OCI-LY7 (cell line): ENCODE data around the gene SPACA4. TPM values are rescaled to one million over a fixed set of nuclear protein-coding genes. Genes with fewer than 3 reads are reported as not detected.

ENCODE experiments used
- BruUV-seq: library from RNA; stranded (reverse); fragments of 400-500 nt; replicated peaks from 2 replicates; lab custom pipeline; 2021; lab: Mats Ljungman, UMichigan
- CTCF ChIA-PET: fragments of 300-600 bp; sonication (Branson Sonifier 250); formaldehyde crosslinking; loops from one replicate; lab custom pipeline; 2022; ENCODE audit warnings: antibody characterized with exemption; ENCODE audit not compliant: unreplicated experiment; lab: Charles Lee
- POLR2A ChIA-PET: fragments of 300-600 bp; sonication (Branson Sonifier 250); formaldehyde crosslinking; loops from one replicate; lab custom pipeline; 2022; ENCODE audit warnings: antibody characterized with exemption; lab: Charles Lee
- DNase-seq: peaks from one replicate; pipeline ENCODE4 v3.0.0-alpha.2; 2015; ENCODE audit warnings: low spot score
- H2AFZ ChIP-seq: fragments of 200-600 bp; sonication (generic), shearing (Covaris generic); 2 replicates; pipeline ENCODE4 v1.6.1; 2014; ENCODE audit warnings: mild to moderate bottlenecking, antibody characterized with exemption, low read length, moderate library complexity
- H3K27ac ChIP-seq: fragments of 200-600 bp; sonication (generic); 2 replicates; pipeline ENCODE4 v1.5.1; 2014; ENCODE audit warnings: mixed run types, low read depth, mild to moderate bottlenecking, moderate library complexity, low read length, inconsistent platforms; ENCODE audit not compliant: poor library complexity, severe bottlenecking
- H3K36me3 ChIP-seq: fragments of 200-600 bp; sonication (generic); 2 replicates; pipeline ENCODE4 v1.6.1; 2014; ENCODE audit warnings: mild to moderate bottlenecking, antibody characterized with exemption, low read length, moderate library complexity, mixed read lengths; ENCODE audit not compliant: insufficient read depth
- H3K4me1 ChIP-seq: fragments of 200-600 bp; sonication (generic); 2 replicates; pipeline ENCODE4 v1.5.1; 2014; ENCODE audit warnings: mild to moderate bottlenecking, low read length; ENCODE audit not compliant: insufficient read depth, poor library complexity, severe bottlenecking
- H3K4me2 ChIP-seq: fragments of 200-600 bp; sonication (generic); 2 replicates; pipeline ENCODE4 v1.6.1; 2014; ENCODE audit warnings: mild to moderate bottlenecking, low read length
- H3K4me3 ChIP-seq: fragments of 200-600 bp; sonication (generic); 2 replicates; pipeline ENCODE4 v1.5.1; 2014; ENCODE audit warnings: mild to moderate bottlenecking, low read depth, low read length; ENCODE audit not compliant: poor library complexity, severe bottlenecking
- H3K79me2 ChIP-seq: fragments of 200-600 bp; sonication (generic); 2 replicates; pipeline ENCODE4 v1.6.1; 2016; ENCODE audit warnings: low read depth, mild to moderate bottlenecking, low read length, moderate library complexity, mixed read lengths; ENCODE audit not compliant: insufficient read depth
- H3K9me2 ChIP-seq: fragments of 200-600 bp; sonication (generic); 2 replicates; pipeline ENCODE4 v1.6.1; 2016; ENCODE audit warnings: mild to moderate bottlenecking, low read length, mixed read lengths; ENCODE audit not compliant: insufficient read depth
- H3K9me3 ChIP-seq: fragments of 200-600 bp; sonication (generic); 2 replicates; pipeline ENCODE4 v1.6.1; 2014; ENCODE audit warnings: mild to moderate bottlenecking, mixed run types, low read length, mixed read lengths
- H4K20me1 ChIP-seq: fragments of 200-600 bp; sonication (generic); 2 replicates; pipeline ENCODE4 v1.6.1; 2014; ENCODE audit warnings: mild to moderate bottlenecking, antibody characterized with exemption, low read length, moderate library complexity, mixed read lengths; ENCODE audit not compliant: insufficient read depth
- CTCF ChIP-seq: fragments of 200-600 bp; sonication (generic); conservative IDR thresholded peaks from 2 replicates; pipeline ENCODE4 v1.5.1; 2014; ENCODE audit warnings: mild to moderate bottlenecking, antibody characterized with exemption, low read length, moderate library complexity, mixed read lengths
- EZH2phosphoT487 ChIP-seq: fragments of 200-600 bp; sonication (generic); IDR thresholded peaks from 2 replicates; pipeline ENCODE4 v1.6.1; 2018; ENCODE audit warnings: low read depth, borderline replicate concordance, mild to moderate bottlenecking, mixed run types, antibody characterized with exemption, low read length, moderate library complexity, mixed read lengths
- intact Hi-C: fragments of 100-400 bp; cut with micrococcal nuclease; formaldehyde crosslinking; loops from one replicate; pipeline ENCODE4 v1.10.0; 2022; ENCODE audit not compliant: unreplicated experiment
- total RNA-seq, 2 experiments: library from RNA; depleted of rRNA in 1 of 2; stranded (reverse); fragments of >200 nt in 1 of 2; shearing (Covaris generic) in 1 of 2; gene quantifications; 2 replicates each; pipeline ENCODE4 v1.2.3, GENCODE V29; 2014 to 2022

Gene SPACA4
- total RNA-seq, 2 experiments from 2014 or later, result not detected

GRCh38 chr19:48595171-48595570, 11.4 kb upstream of the SPACA4 start:
- no peaks in the 10 kb centered on the region for H3K36me3 ChIP-seq
- POLR2A ChIA-PET, result interaction anchor here (0.7 kb wide), 1 partner anchor 1420 kb away, joined by 4 read pairs; no protein-coding TSS in a partner anchor

DNA sequence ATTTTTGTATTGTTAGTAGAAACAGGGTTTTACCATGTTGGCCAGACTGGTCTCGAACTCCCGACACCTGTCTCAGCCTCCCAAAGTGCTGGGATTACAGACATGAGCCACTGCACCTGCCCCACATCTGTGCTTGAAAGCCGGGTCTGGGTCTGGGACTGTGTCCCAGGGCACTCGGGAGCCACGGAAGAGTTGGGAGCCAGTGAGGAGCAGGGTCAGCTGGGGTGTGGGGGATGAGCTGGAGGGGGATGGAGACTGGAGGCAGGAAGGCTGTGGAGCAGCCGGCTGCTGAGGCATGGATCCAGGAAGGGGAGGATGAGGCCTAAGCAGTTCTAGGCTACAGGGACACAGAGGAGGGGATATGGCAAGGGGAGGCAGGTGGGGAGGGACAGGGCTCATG, 10.7 kb upstream of the SPACA4 start:
- Histone ChIP-seq H3K4me1 (no peaks in the 10 kb centered on the region), H3K27ac (no peak overlapping the region), H3K79me2 (no peaks in the 10 kb centered on the region), H3K9me3 (no peaks in the 10 kb centered on the region), H3K4me3 (no peak overlapping the region), H3K4me2 (no peak overlapping the region), H2AFZ (no peak overlapping the region), H3K9me2 (no peaks in the 10 kb centered on the region), H4K20me1 (no peaks in the 10 kb centered on the region), H3K36me3 (peaks cover 5% of the 10 kb centered on the region)
- no TSS peak for BruUV-seq
- intact Hi-C loops, result no loop called here
- ChIA-PET POLR2A (interaction anchor here (0.6 kb wide), 1 partner anchor 636 kb away, joined by 3 read pairs; no protein-coding TSS in a partner anchor), CTCF (no interaction called here)
- TF ChIP-seq CTCF, result no peak
- no peak for TF ChIP-seq EZH2phosphoT487
- DNase-seq, result no peak

More at GRCh38 chr19:48595171-48595570, 11.4 kb upstream of the SPACA4 start:
- H3K79me2 ChIP-seq, result no peaks in the 10 kb centered on the region
- TF ChIP-seq CTCF (no peak), EZH2phosphoT487 (no peak)
- H2AFZ ChIP-seq, result no peak overlapping the region
- no peak overlapping the region for H3K4me2 ChIP-seq
- H3K4me1 ChIP-seq, result no peaks in the 10 kb centered on the region
- H3K9me2 ChIP-seq, result no peaks in the 10 kb centered on the region
- H3K4me3 ChIP-seq, result no peak overlapping the region
- H3K27ac ChIP-seq, result no peak overlapping the region
- no peak for DNase-seq
- no peaks in the 10 kb centered on the region for H4K20me1 ChIP-seq
- CTCF ChIA-PET, result no interaction called here
- BruUV-seq, result no TSS peak
- no peaks in the 10 kb centered on the region for H3K9me3 ChIP-seq
- intact Hi-C loops, result no loop called here

DNA sequence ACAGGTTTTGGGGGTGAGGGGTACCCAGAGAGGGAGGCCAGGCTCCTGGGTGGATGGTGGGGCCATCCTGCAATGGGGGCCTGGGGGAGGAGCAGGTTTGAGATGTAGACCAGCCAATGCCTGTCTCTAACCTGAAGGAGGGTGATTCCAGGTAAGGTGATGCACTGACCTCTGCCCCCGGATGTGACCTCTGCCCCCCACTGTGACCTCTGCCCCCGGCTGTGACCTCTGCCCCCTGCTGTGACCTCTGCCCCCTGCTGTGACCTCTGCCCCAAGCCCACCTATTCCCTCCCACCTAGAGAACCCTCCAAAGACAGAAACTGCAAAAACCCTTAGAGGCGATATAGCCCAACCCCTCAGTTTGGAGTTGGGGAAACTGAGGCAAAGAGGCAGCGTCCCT, 10.3 kb upstream of the SPACA4 start:
- no peak overlapping the region for H3K27ac ChIP-seq
- BruUV-seq, result no TSS peak

More for the DNA sequence above, 10.3 kb upstream of the SPACA4 start:
- DNase-seq, result no peak
- Histone ChIP-seq H3K9me3 (no peaks in the 10 kb centered on the region), H3K79me2 (no peaks in the 10 kb centered on the region), H4K20me1 (no peaks in the 10 kb centered on the region), H3K4me1 (no peaks in the 10 kb centered on the region), H3K4me2 (no peak overlapping the region), H3K4me3 (no peak overlapping the region), H3K9me2 (no peaks in the 10 kb centered on the region), H2AFZ (no peak overlapping the region), H3K36me3 (peaks cover 8% of the 10 kb centered on the region)
- intact Hi-C loops, result no loop called here
- POLR2A ChIA-PET, result interaction anchor here (0.6 kb wide), 1 partner anchor 636 kb away, joined by 3 read pairs; no protein-coding TSS in a partner anchor
- no peak for TF ChIP-seq EZH2phosphoT487
- CTCF ChIA-PET, result no interaction called here
